Measurements from ENCODE around the gene CGB7.

DNA sequence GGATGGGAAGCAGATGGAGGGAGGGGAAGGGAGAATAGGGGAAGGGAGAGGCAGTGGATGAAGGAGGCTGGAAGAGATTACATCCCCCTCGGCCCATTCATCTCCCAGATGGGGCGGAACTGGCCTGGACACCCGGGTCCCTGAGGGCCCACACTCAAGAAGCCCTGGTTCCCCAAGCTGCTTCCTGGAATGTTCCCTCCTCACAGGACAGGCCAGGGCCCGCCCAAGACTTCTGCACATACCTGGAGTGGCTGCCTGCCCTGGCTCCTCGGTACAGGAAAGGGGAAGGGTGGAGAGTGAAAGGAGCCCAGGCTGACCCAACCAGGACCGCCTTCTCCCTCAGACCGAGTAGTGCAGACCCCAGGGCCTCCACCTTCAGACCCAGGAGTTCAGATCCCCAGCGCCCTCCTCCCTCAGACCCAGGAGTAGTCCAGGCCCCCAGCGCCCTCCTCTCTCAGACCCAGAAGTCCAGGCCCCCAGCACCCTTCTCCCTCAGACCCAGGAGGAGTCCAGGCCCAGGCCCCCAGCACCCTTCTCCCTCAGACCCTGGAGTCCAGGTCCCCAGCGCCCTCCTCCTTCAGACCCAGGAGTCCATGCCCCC, 6.6 kb upstream of the CGB7 start:
- TF ChIP-seq, protein P1, sequence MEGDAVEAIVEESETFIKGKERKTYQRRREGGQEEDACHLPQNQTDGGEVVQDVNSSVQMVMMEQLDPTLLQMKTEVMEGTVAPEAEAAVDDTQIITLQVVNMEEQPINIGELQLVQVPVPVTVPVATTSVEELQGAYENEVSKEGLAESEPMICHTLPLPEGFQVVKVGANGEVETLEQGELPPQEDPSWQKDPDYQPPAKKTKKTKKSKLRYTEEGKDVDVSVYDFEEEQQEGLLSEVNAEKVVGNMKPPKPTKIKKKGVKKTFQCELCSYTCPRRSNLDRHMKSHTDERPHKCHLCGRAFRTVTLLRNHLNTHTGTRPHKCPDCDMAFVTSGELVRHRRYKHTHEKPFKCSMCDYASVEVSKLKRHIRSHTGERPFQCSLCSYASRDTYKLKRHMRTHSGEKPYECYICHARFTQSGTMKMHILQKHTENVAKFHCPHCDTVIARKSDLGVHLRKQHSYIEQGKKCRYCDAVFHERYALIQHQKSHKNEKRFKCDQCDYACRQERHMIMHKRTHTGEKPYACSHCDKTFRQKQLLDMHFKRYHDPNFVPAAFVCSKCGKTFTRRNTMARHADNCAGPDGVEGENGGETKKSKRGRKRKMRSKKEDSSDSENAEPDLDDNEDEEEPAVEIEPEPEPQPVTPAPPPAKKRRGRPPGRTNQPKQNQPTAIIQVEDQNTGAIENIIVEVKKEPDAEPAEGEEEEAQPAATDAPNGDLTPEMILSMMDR (IDR thresholded peaks at IDR 0.05 in 2 of 3, conservative IDR thresholded peaks at IDR 0.05 in 1 of 3; ENCODE audit: control insufficient read depth in 2 of 3, extremely low read depth in 1 of 3, insufficient read depth in 1 of 3, low read depth in 3 of 3, low read length in 3 of 3): no peak
- TF ChIP-seq NR2C2 (IDR thresholded peaks at IDR 0.05; ENCODE audit: borderline replicate concordance, control insufficient read depth, insufficient read length, low read depth) (no peak), EZH2 (IDR thresholded peaks at IDR 0.05; ENCODE audit: borderline replicate concordance, control insufficient read depth, low read depth, low read length) (no peak), EP300 (IDR thresholded peaks at IDR 0.05; ENCODE audit: borderline replicate concordance in 1 of 2, control insufficient read depth in 1 of 2, low read depth in 2 of 2, low read length in 2 of 2) (no peak), TCF12 (IDR thresholded peaks at IDR 0.05; ENCODE audit: low read depth, low read length) (no peak), MYC (IDR thresholded peaks at IDR 0.05; ENCODE audit: insufficient read depth, insufficient read length, insufficient replicate concordance, low read length, severe bottlenecking) (no peak), POLR2A (IDR thresholded peaks at IDR 0.05; ENCODE audit: low read depth, low read length) (no peak), ZNF274 (IDR thresholded peaks at IDR 0.05; ENCODE audit: insufficient read depth, insufficient read length) (no peak), EGR1 (IDR thresholded peaks at IDR 0.05; ENCODE audit: borderline replicate concordance in 1 of 2, low read depth in 2 of 2, low read length in 2 of 2) (no peak), POLR2AphosphoS5 (IDR thresholded peaks at IDR 0.05; ENCODE audit: low read length) (no peak), ZSCAN29 (IDR thresholded peaks at IDR 0.05) (no peak)
- TF ChIP-seq, protein P2, sequence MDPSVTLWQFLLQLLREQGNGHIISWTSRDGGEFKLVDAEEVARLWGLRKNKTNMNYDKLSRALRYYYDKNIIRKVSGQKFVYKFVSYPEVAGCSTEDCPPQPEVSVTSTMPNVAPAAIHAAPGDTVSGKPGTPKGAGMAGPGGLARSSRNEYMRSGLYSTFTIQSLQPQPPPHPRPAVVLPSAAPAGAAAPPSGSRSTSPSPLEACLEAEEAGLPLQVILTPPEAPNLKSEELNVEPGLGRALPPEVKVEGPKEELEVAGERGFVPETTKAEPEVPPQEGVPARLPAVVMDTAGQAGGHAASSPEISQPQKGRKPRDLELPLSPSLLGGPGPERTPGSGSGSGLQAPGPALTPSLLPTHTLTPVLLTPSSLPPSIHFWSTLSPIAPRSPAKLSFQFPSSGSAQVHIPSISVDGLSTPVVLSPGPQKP (IDR thresholded peaks at IDR 0.05; ENCODE audit: low read depth, low read length): no peak

All from GM12878 (cell line).